OCI-LY1 (cell line): ENCODE results near the gene HDHD5.

ENCODE experiments used
- EZH2 ChIP-seq: fragments of 200-600 bp; sonication (generic), shearing (Covaris generic); IDR thresholded peaks from 2 replicates; pipeline ENCODE4 v1.8.0; 2017; ENCODE audit warnings: borderline replicate concordance, mixed run types, mild to moderate bottlenecking, antibody characterized with exemption, low read length, moderate library complexity, mixed read lengths
- TF ChIP-seq, protein P1 (sequence below): fragments of 200-600 bp; sonication (generic), shearing (Covaris generic); IDR thresholded peaks from 2 replicates; pipeline ENCODE4 v1.5.1; 2017; ENCODE audit warnings: mild to moderate bottlenecking, antibody characterized with exemption, low read length, moderate library complexity, mixed read lengths

DNA sequence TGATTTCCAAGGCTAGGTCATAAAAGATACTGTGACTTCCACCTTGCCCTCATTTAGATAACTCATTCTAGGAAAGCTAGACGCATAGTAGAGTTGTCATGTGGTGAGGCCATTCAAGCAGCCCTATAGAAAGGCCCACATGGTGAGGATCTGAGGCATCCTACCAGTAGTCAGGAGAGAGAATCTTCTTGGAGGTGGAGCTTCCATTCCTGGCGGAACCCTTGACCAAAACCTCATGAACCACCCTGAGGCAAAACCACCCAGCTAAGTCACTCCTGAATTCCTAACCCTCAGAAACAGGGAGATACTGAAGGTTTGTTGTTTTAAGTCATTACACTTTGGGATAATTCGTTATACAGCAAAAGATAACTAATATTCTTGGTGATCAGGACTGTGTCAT, 2.9 kb upstream of the HDHD5 start:
- TF ChIP-seq, protein P1, sequence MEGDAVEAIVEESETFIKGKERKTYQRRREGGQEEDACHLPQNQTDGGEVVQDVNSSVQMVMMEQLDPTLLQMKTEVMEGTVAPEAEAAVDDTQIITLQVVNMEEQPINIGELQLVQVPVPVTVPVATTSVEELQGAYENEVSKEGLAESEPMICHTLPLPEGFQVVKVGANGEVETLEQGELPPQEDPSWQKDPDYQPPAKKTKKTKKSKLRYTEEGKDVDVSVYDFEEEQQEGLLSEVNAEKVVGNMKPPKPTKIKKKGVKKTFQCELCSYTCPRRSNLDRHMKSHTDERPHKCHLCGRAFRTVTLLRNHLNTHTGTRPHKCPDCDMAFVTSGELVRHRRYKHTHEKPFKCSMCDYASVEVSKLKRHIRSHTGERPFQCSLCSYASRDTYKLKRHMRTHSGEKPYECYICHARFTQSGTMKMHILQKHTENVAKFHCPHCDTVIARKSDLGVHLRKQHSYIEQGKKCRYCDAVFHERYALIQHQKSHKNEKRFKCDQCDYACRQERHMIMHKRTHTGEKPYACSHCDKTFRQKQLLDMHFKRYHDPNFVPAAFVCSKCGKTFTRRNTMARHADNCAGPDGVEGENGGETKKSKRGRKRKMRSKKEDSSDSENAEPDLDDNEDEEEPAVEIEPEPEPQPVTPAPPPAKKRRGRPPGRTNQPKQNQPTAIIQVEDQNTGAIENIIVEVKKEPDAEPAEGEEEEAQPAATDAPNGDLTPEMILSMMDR = no peak
- TF ChIP-seq EZH2 = no peak
